PC-3 (cell line): Measurements from ENCODE around the gene C1QL2. TPM values are rescaled to one million over a fixed set of nuclear protein-coding genes. Genes with fewer than 3 reads are reported as not detected.

ENCODE experiments used
- ATAC-seq: fragments of 200-7000 bp; cut with Tn5 transposase; 2 replicates; pipeline ENCODE4 v1.9.1; 2020; ENCODE audit warnings: mild to moderate bottlenecking, moderate library complexity
- BruUV-seq: library from RNA; stranded (reverse); fragments of 400-500 nt; replicated peaks from 2 replicates; lab custom pipeline; 2021; lab: Mats Ljungman, UMichigan
- CTCF ChIA-PET: fragments of 300-600 bp; sonication (Branson Sonifier 250); formaldehyde crosslinking; loops from one replicate; lab custom pipeline; 2022; ENCODE audit warnings: antibody characterized with exemption; lab: Charles Lee
- POLR2A ChIA-PET: fragments of 300-600 bp; sonication (Branson Sonifier 250); formaldehyde crosslinking; loops from one replicate; lab custom pipeline; 2022; ENCODE audit warnings: antibody characterized with exemption; ENCODE audit not compliant: unreplicated experiment; lab: Charles Lee
- DNase-seq: peaks from one replicate; pipeline ENCODE4 v3.0.0-alpha.2; 2015
- H2AFZ ChIP-seq: fragments of 300-600 bp; sonication (generic); 2 replicates; pipeline ENCODE4 v1.6.0; 2016; ENCODE audit warnings: antibody characterized with exemption, low read length
- H3F3A ChIP-seq: fragments of 300-600 bp; sonication (generic); one replicate; pipeline ENCODE4 v1.6.0; 2017; ENCODE audit warnings: antibody characterized with exemption, low read length, control low read depth, mild to moderate bottlenecking; ENCODE audit not compliant: unreplicated experiment
- H3K27ac ChIP-seq: fragments of 300-600 bp; sonication (generic); 2 replicates; pipeline ENCODE4 v1.5.1; 2016; ENCODE audit warnings: mild to moderate bottlenecking, low read length
- H3K27me3 ChIP-seq: fragments of 300-600 bp; sonication (generic); 2 replicates; pipeline ENCODE4 v1.6.1; 2016; ENCODE audit warnings: low read length, mixed read lengths
- H3K36me3 ChIP-seq: fragments of 300-600 bp; sonication (generic); 2 replicates; pipeline ENCODE4 v1.6.1; 2016; ENCODE audit warnings: low read depth, mixed run types, low read length, mixed read lengths
- H3K4me1 ChIP-seq: fragments of 300-600 bp; sonication (generic); 2 replicates; pipeline ENCODE4 v1.5.1; 2016; ENCODE audit warnings: low read length; ENCODE audit not compliant: insufficient read depth
- H3K4me2 ChIP-seq: fragments of 300-600 bp; sonication (generic); 2 replicates; pipeline ENCODE4 v1.6.0; 2016; ENCODE audit warnings: low read length
- H3K4me3 ChIP-seq: fragments of 300-600 bp; sonication (generic); 2 replicates; pipeline ENCODE4 v1.5.1; 2016; ENCODE audit warnings: mild to moderate bottlenecking, low read length, mixed read lengths
- H3K79me2 ChIP-seq: fragments of 300-600 bp; sonication (generic); 2 replicates; pipeline ENCODE4 v1.6.1; 2017; ENCODE audit warnings: low read length, mixed read lengths
- H3K9ac ChIP-seq: fragments of 300-600 bp; sonication (generic); 2 replicates; pipeline ENCODE4 v1.6.0; 2016; ENCODE audit warnings: mild to moderate bottlenecking, low read length
- H3K9me2 ChIP-seq: fragments of 300-600 bp; sonication (generic); replicated peaks from 2 replicates; pipeline ENCODE4 v1.6.1; 2016; ENCODE audit warnings: mixed run types, low read length, mixed read lengths
- H3K9me3 ChIP-seq: fragments of 300-600 bp; sonication (generic); 2 replicates; pipeline ENCODE4 v1.6.1; 2016; ENCODE audit warnings: low read length, mixed read lengths
- H4K20me1 ChIP-seq: fragments of 300-600 bp; sonication (generic); 2 replicates; pipeline ENCODE4 v1.6.1; 2016; ENCODE audit warnings: low read length, mixed read lengths
- EZH2 ChIP-seq: fragments of 300-600 bp; sonication (generic); IDR thresholded peaks from one replicate; pipeline ENCODE4 v1.6.1; 2017; ENCODE audit warnings: antibody characterized with exemption, mild to moderate bottlenecking, low read length; ENCODE audit not compliant: unreplicated experiment
- EZH2phosphoT487 ChIP-seq: fragments of 300-600 bp; sonication (generic); IDR thresholded peaks from 2 replicates; pipeline ENCODE4 v1.6.1; 2018; ENCODE audit warnings: mild to moderate bottlenecking, antibody characterized with exemption, low read length, borderline replicate concordance
- intact Hi-C: fragments of 100-400 bp; cut with micrococcal nuclease; formaldehyde crosslinking; loops from 2 replicates; pipeline ENCODE4 v1.9.0; 2023
- total RNA-seq: library from RNA; depleted of rRNA; stranded (reverse); fragments of >200 nt; gene quantifications from 2 replicates; pipeline ENCODE4 v1.2.3, GENCODE V29; 2014
- TF ChIP-seq, protein P1 (sequence below): fragments of 300-600 bp; sonication (generic); conservative IDR thresholded peaks from 2 replicates; pipeline ENCODE4 v1.5.1; 2017; ENCODE audit warnings: antibody characterized with exemption, low read depth, mild to moderate bottlenecking, low read length

The C1QL2 gene
- total RNA-seq, 1 experiment from 2014 or later: not detected

DNA sequence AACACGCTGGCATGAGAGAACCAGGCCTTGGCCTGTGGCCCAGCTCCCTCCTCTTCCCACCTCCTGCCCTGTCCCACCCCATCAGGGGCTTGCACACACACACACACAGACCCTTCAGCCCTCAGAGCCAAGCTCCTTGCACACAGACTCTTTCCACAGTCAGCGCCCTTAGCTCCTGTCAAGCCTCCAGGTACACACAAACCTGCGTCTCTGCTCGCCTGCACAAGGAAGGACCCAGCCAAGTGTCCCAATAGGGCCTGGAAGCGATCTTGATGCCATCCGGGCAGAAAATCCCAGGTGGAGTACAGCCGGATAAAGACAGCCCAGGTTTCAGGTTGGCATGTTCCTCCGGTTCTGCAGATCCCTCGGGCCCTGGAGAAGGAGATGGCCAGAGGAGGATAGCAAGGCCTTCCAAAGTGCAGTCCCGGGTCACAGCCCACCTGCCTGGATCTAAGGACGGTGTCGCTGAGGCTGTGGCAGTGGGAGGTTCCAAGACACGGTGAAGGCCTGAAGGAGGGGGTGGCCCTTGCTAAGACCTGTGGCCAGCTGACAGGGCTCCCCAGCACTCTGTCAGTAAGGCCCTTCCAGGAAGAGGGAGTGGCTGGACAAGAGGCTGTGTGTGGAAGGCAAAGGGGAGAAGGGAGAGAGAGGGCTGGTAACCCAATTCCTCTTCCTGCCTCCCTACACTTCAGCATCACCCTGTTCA, 46.6 kb upstream of the C1QL2 start:
- no peaks in the 10 kb centered on the region for H3K27me3 ChIP-seq
- H3K79me2 ChIP-seq: no peaks in the 10 kb centered on the region
- no peaks in the 10 kb centered on the region for H3K9me3 ChIP-seq
- POLR2A ChIA-PET: no interaction called here
- H4K20me1 ChIP-seq: no peaks in the 10 kb centered on the region
- intact Hi-C loops: no loop called here
- no peaks in the 10 kb centered on the region for H3K9me2 ChIP-seq
- no TSS peak for BruUV-seq
- no peaks in the 10 kb centered on the region for H3K36me3 ChIP-seq
- H3K4me3 ChIP-seq: no peak overlapping the region
- no peak overlapping the region for H2AFZ ChIP-seq
- no peak for DNase-seq
- no peak for ATAC-seq
- CTCF ChIA-PET: no interaction called here
- H3K4me1 ChIP-seq: peaks cover 27% of the 10 kb centered on the region
- TF ChIP-seq, protein P1, sequence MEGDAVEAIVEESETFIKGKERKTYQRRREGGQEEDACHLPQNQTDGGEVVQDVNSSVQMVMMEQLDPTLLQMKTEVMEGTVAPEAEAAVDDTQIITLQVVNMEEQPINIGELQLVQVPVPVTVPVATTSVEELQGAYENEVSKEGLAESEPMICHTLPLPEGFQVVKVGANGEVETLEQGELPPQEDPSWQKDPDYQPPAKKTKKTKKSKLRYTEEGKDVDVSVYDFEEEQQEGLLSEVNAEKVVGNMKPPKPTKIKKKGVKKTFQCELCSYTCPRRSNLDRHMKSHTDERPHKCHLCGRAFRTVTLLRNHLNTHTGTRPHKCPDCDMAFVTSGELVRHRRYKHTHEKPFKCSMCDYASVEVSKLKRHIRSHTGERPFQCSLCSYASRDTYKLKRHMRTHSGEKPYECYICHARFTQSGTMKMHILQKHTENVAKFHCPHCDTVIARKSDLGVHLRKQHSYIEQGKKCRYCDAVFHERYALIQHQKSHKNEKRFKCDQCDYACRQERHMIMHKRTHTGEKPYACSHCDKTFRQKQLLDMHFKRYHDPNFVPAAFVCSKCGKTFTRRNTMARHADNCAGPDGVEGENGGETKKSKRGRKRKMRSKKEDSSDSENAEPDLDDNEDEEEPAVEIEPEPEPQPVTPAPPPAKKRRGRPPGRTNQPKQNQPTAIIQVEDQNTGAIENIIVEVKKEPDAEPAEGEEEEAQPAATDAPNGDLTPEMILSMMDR: no peak
- H3K27ac ChIP-seq: no peak overlapping the region
- H3K9ac ChIP-seq: no peak overlapping the region
- H3K4me2 ChIP-seq: no peak overlapping the region
- H3F3A ChIP-seq: no peaks in the 10 kb centered on the region

DNA sequence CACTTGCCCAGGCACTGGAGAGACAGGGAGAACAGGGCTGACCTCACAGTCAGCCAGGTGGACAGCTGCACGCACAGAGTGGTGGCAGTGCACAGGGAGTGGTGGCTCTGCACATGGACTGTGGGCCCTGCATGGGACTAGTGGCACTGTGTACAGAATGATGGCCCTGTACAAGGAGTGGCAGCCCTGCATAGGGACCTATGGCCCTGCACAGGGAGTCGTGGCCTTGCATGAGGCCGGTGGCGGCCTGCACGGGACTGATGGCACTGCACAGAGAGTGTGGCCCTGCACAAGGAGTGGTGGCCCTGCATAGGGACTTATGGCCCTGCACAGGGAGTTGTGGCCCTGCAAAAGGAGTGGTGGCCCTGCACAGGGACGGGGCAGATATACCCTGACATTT, 46.0 kb upstream of the C1QL2 start:
- H3K4me1 ChIP-seq: peaks cover 27% of the 10 kb centered on the region
- H3K4me2 ChIP-seq: no peak overlapping the region
- no peaks in the 10 kb centered on the region for H3K79me2 ChIP-seq
- H3K4me3 ChIP-seq: no peak overlapping the region
- TF ChIP-seq, protein P1: no peak
- TF ChIP-seq EZH2 (no peak), EZH2phosphoT487 (no peak)
- ChIA-PET CTCF (no interaction called here), POLR2A (no interaction called here)
- intact Hi-C loops: no loop called here
- H3K27ac ChIP-seq: no peak overlapping the region
- H3K27me3 ChIP-seq: no peaks in the 10 kb centered on the region
- no peak overlapping the region for H3K9ac ChIP-seq
- no peak for DNase-seq
- no peaks in the 10 kb centered on the region for H3K9me3 ChIP-seq
- no peak for ATAC-seq
- no peaks in the 10 kb centered on the region for H3K9me2 ChIP-seq
- no peaks in the 10 kb centered on the region for H4K20me1 ChIP-seq
- H2AFZ ChIP-seq: no peak overlapping the region
- no peaks in the 10 kb centered on the region for H3K36me3 ChIP-seq
- no TSS peak for BruUV-seq
- no peaks in the 10 kb centered on the region for H3F3A ChIP-seq

DNA sequence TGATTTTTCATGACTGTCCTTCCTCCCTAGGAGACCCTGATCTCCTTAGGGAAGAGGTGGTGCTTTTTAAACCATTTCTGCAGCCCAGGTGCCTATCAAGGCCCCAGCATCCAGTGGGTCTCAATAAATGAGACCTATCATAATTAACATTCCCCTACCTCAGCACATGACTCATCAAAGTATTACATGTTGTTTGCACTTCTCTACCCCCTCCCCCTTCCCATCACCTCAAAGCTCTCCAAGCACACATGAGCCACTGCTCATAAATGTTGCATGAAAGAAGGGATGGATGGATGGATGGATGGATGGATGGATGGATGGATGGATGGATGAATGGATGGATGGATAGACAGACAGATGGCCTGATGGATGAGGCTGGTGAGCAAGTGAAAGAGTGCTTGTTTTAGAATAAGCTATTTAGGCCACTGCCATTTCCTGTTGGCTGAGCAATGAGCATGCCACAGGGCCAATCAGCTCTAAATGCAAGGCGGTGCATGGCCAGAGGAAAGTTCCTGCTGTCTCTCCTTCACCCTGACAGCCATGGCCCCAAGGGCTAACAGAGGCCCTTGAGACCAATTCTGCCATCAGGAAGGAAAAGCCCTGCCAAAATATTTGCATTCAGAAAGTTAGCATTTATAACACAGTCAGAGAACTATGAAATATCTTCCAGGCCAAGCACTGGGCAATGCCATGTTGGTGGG, 44.2 kb upstream of the C1QL2 start:
- Histone ChIP-seq H2AFZ (no peak overlapping the region), H3K4me3 (no peak overlapping the region), H3K9ac (no peak overlapping the region), H4K20me1 (no peaks in the 10 kb centered on the region), H3K9me3 (no peaks in the 10 kb centered on the region), H3K4me2 (no peak overlapping the region), H3K36me3 (no peaks in the 10 kb centered on the region), H3K4me1 (peaks cover 9% of the 10 kb centered on the region; the same call in 1 of the 2 replicates), H3F3A (no peaks in the 10 kb centered on the region), H3K9me2 (no peaks in the 10 kb centered on the region), H3K27me3 (no peaks in the 10 kb centered on the region), H3K79me2 (no peaks in the 10 kb centered on the region), H3K27ac (no peak overlapping the region)
- intact Hi-C loops: no loop called here
- TF ChIP-seq, protein P1: no peak
- TF ChIP-seq EZH2phosphoT487: no peak
- no peak for TF ChIP-seq EZH2
- CTCF ChIA-PET: no interaction called here
- no TSS peak for BruUV-seq
- no peak for DNase-seq
- no peak for ATAC-seq
- POLR2A ChIA-PET: no interaction called here
